H1 (cell line): ENCODE measurements around the gene CD48. TPM values are rescaled to one million over a fixed set of nuclear protein-coding genes. Genes with fewer than 3 reads are reported as not detected.

Experiments
- CHD1 ChIP-seq: IDR thresholded peaks from 2 replicates; pipeline ENCODE4 v1.6.1; 2012; ENCODE audit warnings: low read depth, low read length, improper control_type of control experiment
- CHD7 ChIP-seq: fragments of 300-600 bp; sonication (generic); IDR thresholded peaks from 2 replicates; pipeline ENCODE4 v1.7.1; 2012; ENCODE audit warnings: low read length, moderate library complexity, mild to moderate bottlenecking, inconsistent platforms; ENCODE audit not compliant: insufficient replicate concordance
- E2F6 ChIP-seq: IDR thresholded peaks from 2 replicates; pipeline ENCODE4 v1.6.1; 2012; ENCODE audit warnings: inconsistent platforms
- EP300 ChIP-seq, 2 experiments: IDR thresholded peaks; 1 replicate in 1 of 2; 2 replicates in 1 of 2; pipeline ENCODE4 v1.6.1; 2011 to 2012; ENCODE audit warnings: low read depth in 2 of 2, low read length in 2 of 2, mild to moderate bottlenecking in 2 of 2, borderline replicate concordance in 1 of 2, inconsistent platforms in 1 of 2, moderate library complexity in 1 of 2
- HDAC2 ChIP-seq, 2 experiments: fragments of 300-600 bp in 1 of 2; sonication (generic) in 1 of 2; IDR thresholded peaks; 2 replicates each; pipeline ENCODE4 v1.6.1; 2011 to 2012; ENCODE audit warnings: low read depth in 2 of 2, low read length in 2 of 2, mild to moderate bottlenecking in 2 of 2, moderate library complexity in 2 of 2, borderline replicate concordance in 1 of 2, inconsistent platforms in 1 of 2
- HDAC6 ChIP-seq: IDR thresholded peaks from one replicate; pipeline ENCODE4 v1.7.1; 2012; ENCODE audit warnings: low read depth, mild to moderate bottlenecking, inconsistent platforms, low read length, moderate library complexity
- POLR2AphosphoS5 ChIP-seq: IDR thresholded peaks from 2 replicates; pipeline ENCODE4 v1.6.1; 2011; ENCODE audit warnings: low read depth, low read length
- TBP ChIP-seq: IDR thresholded peaks from 2 replicates; pipeline ENCODE4 v1.6.1; 2011; ENCODE audit warnings: low read depth, low read length, improper control_type of control experiment
- polyA plus RNA-seq, 7 experiments: library from polyadenylated mRNA; depleted of rRNA in 3 of 7; stranded (reverse) in 5 of 7; unstranded in 2 of 7; fragments of >200 nt in 5 of 7; fragments of 200-250 nt in 2 of 7; gene quantifications; 1 replicate in 5 of 7; 2 replicates in 1 of 7; 4 replicates in 1 of 7; pipeline versions ENCODE4 v1.2.1 to v1.2.3, GENCODE V29; 2011 to 2013; ENCODE audit warnings: missing spikeins in 2 of 7, mixed read lengths in 2 of 7
- total RNA-seq: library from RNA; stranded (reverse); fragmentation: NEBNext Ultra II Directional; extraction: Animal tissue kit (Norgen Biotek cat#: 25700); gene quantifications from 2 replicates; pipeline ENCODE4 v1.2.1, GENCODE V29; 2021

Gene CD48
- total and polyA plus RNA-seq, 2 of the 8 experiments (the other 6 are each of a cell fraction or from before 2014, with no cell fraction given): 0.08 TPM; not detected in 1

- no peak for TF ChIP-seq CHD7
- TF ChIP-seq HDAC2 (IDR thresholded peaks at IDR 0.05; ENCODE audit: borderline replicate concordance in 1 of 2, low read depth in 2 of 2, low read length in 2 of 2): no peak
- no peak for TF ChIP-seq CHD1
- TF ChIP-seq EP300 (IDR thresholded peaks at IDR 0.05; ENCODE audit: borderline replicate concordance in 1 of 2, low read depth in 2 of 2, low read length in 2 of 2): no peak
- TF ChIP-seq E2F6: no peak
- TF ChIP-seq TBP: no peak
- no peak for TF ChIP-seq POLR2AphosphoS5
- no peak for TF ChIP-seq HDAC6
Observed at GRCh38 chr1:160636076-160636475, 75.5 kb downstream of the CD48 start (continued).
